IMR-90 (cell line): ENCODE results near the gene FGF12. TPM values are rescaled to one million over a fixed set of nuclear protein-coding genes. Genes with fewer than 3 reads are reported as not detected.

ENCODE experiments used
- ATAC-seq: fragments of 200-7000 bp; cut with Tn5 transposase; 2 replicates; pipeline ENCODE4 v1.9.1; 2020; ENCODE audit warnings: low read depth, mild to moderate bottlenecking, moderate library complexity
- BruUV-seq: library from RNA; stranded (reverse); fragments of 400-500 nt; replicated peaks from 2 replicates; lab custom pipeline; 2021; lab: Mats Ljungman, UMichigan
- CTCF ChIA-PET: fragments of 300-600 bp; formaldehyde crosslinking; extraction: SDS; loops from one replicate; lab custom pipeline; 2021; ENCODE audit warnings: antibody characterized with exemption; lab: Yijun Ruan, JAX
- POLR2A ChIA-PET: fragments of 300-600 bp; sonication (Branson Sonifier 250); formaldehyde crosslinking; loops from one replicate; lab custom pipeline; 2022; ENCODE audit warnings: antibody characterized with exemption; ENCODE audit not compliant: unreplicated experiment; lab: Charles Lee
- DNase-seq: peaks from one replicate; pipeline ENCODE4 v3.0.0; 2013
- H2AFZ ChIP-seq: replicated peaks from 2 replicates; pipeline ENCODE3; 2013; ENCODE audit warnings: low read length, mild to moderate bottlenecking; ENCODE audit not compliant: poor library complexity
- H2AK5ac ChIP-seq: 2 replicates; pipeline ENCODE4 v1.6.1; 2013; ENCODE audit warnings: low read depth, low read length, inconsistent platforms
- H2AK9ac ChIP-seq: replicated peaks from 2 replicates; pipeline ENCODE3; 2013; ENCODE audit warnings: mild to moderate bottlenecking, low read depth, low read length, moderate library complexity; ENCODE audit not compliant: poor library complexity
- H2BK120ac ChIP-seq: 2 replicates; pipeline ENCODE4 v1.6.1; 2013; ENCODE audit warnings: low read depth, low read length, inconsistent platforms
- H2BK15ac ChIP-seq: 3 replicates; pipeline ENCODE4 v1.6.1; 2013; ENCODE audit warnings: low read depth, low read length, inconsistent platforms
- H2BK20ac ChIP-seq: 2 replicates; pipeline ENCODE4 v1.6.1; 2013; ENCODE audit warnings: low read depth, mild to moderate bottlenecking, inconsistent platforms, low read length, moderate library complexity
- H2BK5ac ChIP-seq: 2 replicates; pipeline ENCODE4 v1.6.1; 2013; ENCODE audit warnings: mild to moderate bottlenecking, low read depth, low read length, inconsistent platforms; ENCODE audit not compliant: poor library complexity, severe bottlenecking
- H3K14ac ChIP-seq: replicated peaks from 2 replicates; pipeline ENCODE4 v1.6.1; 2013; ENCODE audit warnings: low read depth, low read length, inconsistent platforms
- H3K18ac ChIP-seq: 2 replicates; pipeline ENCODE4 v1.6.1; 2013; ENCODE audit warnings: low read depth, low read length, control low read depth
- H3K23ac ChIP-seq: 2 replicates; pipeline ENCODE4 v1.6.1; 2013; ENCODE audit warnings: low read depth, low read length, inconsistent platforms
- H3K27ac ChIP-seq: 2 replicates; pipeline ENCODE4 v1.5.1; 2013; ENCODE audit warnings: mild to moderate bottlenecking, control low read depth, low read length; ENCODE audit not compliant: insufficient read depth
- H3K27me3 ChIP-seq: 2 replicates; pipeline ENCODE4 v1.6.1; 2013; ENCODE audit warnings: low read length; ENCODE audit not compliant: control insufficient read depth, insufficient read depth
- H3K36me3 ChIP-seq: 2 replicates; pipeline ENCODE4 v1.6.1; 2013; ENCODE audit warnings: low read length, mixed read lengths; ENCODE audit not compliant: control insufficient read depth, insufficient read depth
- H3K4ac ChIP-seq: 2 replicates; pipeline ENCODE4 v1.6.1; 2013; ENCODE audit warnings: low read depth, low read length, inconsistent platforms
- H3K4me1 ChIP-seq: 2 replicates; pipeline ENCODE4 v1.6.1; 2013; ENCODE audit warnings: low read length, mixed read lengths; ENCODE audit not compliant: control insufficient read depth, insufficient read depth
- H3K4me2 ChIP-seq: 2 replicates; pipeline ENCODE4 v1.6.1; 2013; ENCODE audit warnings: low read depth, mild to moderate bottlenecking, control low read depth, low read length, moderate library complexity
- H3K4me3 ChIP-seq: 2 replicates; pipeline ENCODE4 v1.5.1; 2013; ENCODE audit warnings: low read depth, mild to moderate bottlenecking, control low read depth, low read length, moderate library complexity; ENCODE audit not compliant: insufficient read depth
- H3K56ac ChIP-seq: 2 replicates; pipeline ENCODE4 v1.6.1; 2013; ENCODE audit warnings: low read length, inconsistent platforms; ENCODE audit not compliant: insufficient read depth; ENCODE audit errors: extremely low read depth
- H3K79me1 ChIP-seq, 2 experiments: 2 replicates each; pipeline ENCODE4 v1.6.1; 2013; ENCODE audit warnings: low read length in 2 of 2, inconsistent platforms in 1 of 2, low read depth in 1 of 2
- H3K9ac ChIP-seq: 2 replicates; pipeline ENCODE4 v1.6.1; 2013; ENCODE audit warnings: low read depth, low read length, control low read depth
- H3K9me1 ChIP-seq: 2 replicates; pipeline ENCODE4 v1.6.1; 2013; ENCODE audit warnings: low read length, inconsistent platforms; ENCODE audit not compliant: insufficient read depth
- H3K9me3 ChIP-seq: 2 replicates; pipeline ENCODE4 v1.6.1; 2013; ENCODE audit warnings: low read length; ENCODE audit not compliant: control insufficient read depth, insufficient read depth
- H4K20me1 ChIP-seq: 2 replicates; pipeline ENCODE4 v1.6.1; 2013; ENCODE audit warnings: low read length, inconsistent platforms; ENCODE audit not compliant: insufficient read depth
- H4K5ac ChIP-seq: 2 replicates; pipeline ENCODE4 v1.6.1; 2013; ENCODE audit warnings: mild to moderate bottlenecking, low read depth, low read length, control low read depth
- H4K8ac ChIP-seq, 2 experiments: 2 replicates each; pipeline ENCODE4 v1.6.1; 2013; ENCODE audit warnings: low read depth in 2 of 2, low read length in 2 of 2, control low read depth in 1 of 2, inconsistent platforms in 1 of 2
- H4K91ac ChIP-seq: 2 replicates; pipeline ENCODE4 v1.6.1; 2013; ENCODE audit warnings: low read depth, low read length, inconsistent platforms; ENCODE audit not compliant: insufficient read depth
- BHLHE40 ChIP-seq: fragments of 150-350 bp; IDR thresholded peaks from 2 replicates; pipeline ENCODE4 v1.6.1; 2016; ENCODE audit warnings: mild to moderate bottlenecking, low read depth, low read length
- CEBPB ChIP-seq: IDR thresholded peaks from 2 replicates; pipeline ENCODE4 v1.6.1; 2012; ENCODE audit warnings: low read depth, low read length, improper control_type of control experiment
- CHD1 ChIP-seq: IDR thresholded peaks from 2 replicates; pipeline ENCODE4 v1.6.1; 2012; ENCODE audit warnings: low read depth, low read length, improper control_type of control experiment
- FOS ChIP-seq: fragments of 150-350 bp; IDR thresholded peaks from 2 replicates; pipeline ENCODE4 v1.6.1; 2016; ENCODE audit warnings: low read depth, low read length
- MAFK ChIP-seq: IDR thresholded peaks from 2 replicates; pipeline ENCODE4 v1.6.1; 2012; ENCODE audit warnings: low read depth, low read length, improper control_type of control experiment
- MAZ ChIP-seq: IDR thresholded peaks from 2 replicates; pipeline ENCODE4 v1.6.1; 2012; ENCODE audit warnings: low read depth, mild to moderate bottlenecking, low read length, improper control_type of control experiment, moderate library complexity, borderline replicate concordance
- MXI1 ChIP-seq: IDR thresholded peaks from 2 replicates; pipeline ENCODE4 v1.6.1; 2012; ENCODE audit warnings: low read depth, mild to moderate bottlenecking, low read length, moderate library complexity, borderline replicate concordance
- NFE2L2 ChIP-seq: fragments of 150-350 bp; IDR thresholded peaks from 2 replicates; pipeline ENCODE4 v1.6.1; 2016; ENCODE audit warnings: low read depth, mild to moderate bottlenecking, low read length
- POLR2A ChIP-seq: IDR thresholded peaks from 2 replicates; pipeline ENCODE4 v1.6.1; 2012; ENCODE audit warnings: mild to moderate bottlenecking, low read depth, low read length
- RAD21 ChIP-seq: IDR thresholded peaks from 2 replicates; pipeline ENCODE4 v1.6.1; 2012; ENCODE audit warnings: low read length, improper control_type of control experiment
- RFX5 ChIP-seq: IDR thresholded peaks from 2 replicates; pipeline ENCODE4 v1.8.0; 2012; ENCODE audit warnings: low read depth, mild to moderate bottlenecking, low read length, moderate library complexity
- SMC3 ChIP-seq: fragments of 150-350 bp; IDR thresholded peaks from 2 replicates; pipeline ENCODE4 v1.6.1; 2016; ENCODE audit warnings: low read depth, mild to moderate bottlenecking, antibody characterized with exemption, low read length, moderate library complexity
- WGBS, 2 experiments: methylation state at CpG; one replicate each; pipeline versions ENCODE4 v1.1.5 to v1.1.7; 2013; ENCODE audit warnings: missing lambda C conversion rate in 2 of 2; ENCODE audit not compliant: insufficient read length in 1 of 2; ENCODE audit errors: extremely low coverage in 2 of 2; 5-methylcytosine and 5-hydroxymethylcytosine counted together
- dilution Hi-C: fragments of 300-500 bp; cut with HindIII; formaldehyde crosslinking; loops from one replicate; pipeline ENCODE4 v1.14.3; 2018; ENCODE audit warnings: low sequenced_read_pairs; ENCODE audit not compliant: unreplicated experiment
- in situ Hi-C: fragments of 300-500 bp; cut with MboI; formaldehyde crosslinking; loops from 3 replicates; pipeline ENCODE4 v1.14.3; 2019; ENCODE audit warnings: low sequenced_read_pairs, inconsistent platforms, mixed read lengths
- intact Hi-C: fragments of 100-400 bp; cut with micrococcal nuclease; formaldehyde crosslinking; loops from 2 replicates; pipeline ENCODE4 v1.10.0; 2022
- polyA plus RNA-seq, 3 experiments: library from polyadenylated mRNA; depleted of rRNA; stranded (reverse); fragments of >200 nt; gene quantifications; 2 replicates each; pipeline ENCODE4 v1.2.3, GENCODE V29; 2012; ENCODE audit warnings: low replicate concordance in 1 of 3
- total RNA-seq: library from RNA; depleted of rRNA; stranded (reverse); fragments of >200 nt; gene quantifications from 2 replicates; pipeline ENCODE4 v1.2.3, GENCODE V29; 2012
- TF ChIP-seq, protein P1 (sequence below): fragments of 150-350 bp; IDR thresholded peaks from 2 replicates; pipeline ENCODE4 v1.6.1; 2017; ENCODE audit warnings: mild to moderate bottlenecking, antibody characterized with exemption, low read length, low read depth
- TF ChIP-seq, protein P2 (sequence below): fragments of 150-350 bp; IDR thresholded peaks from 2 replicates; pipeline ENCODE4 v1.6.1; 2016; ENCODE audit warnings: low read depth, mild to moderate bottlenecking, low read length, moderate library complexity, borderline replicate concordance
- TF ChIP-seq, protein P3 (sequence below): conservative IDR thresholded peaks from 2 replicates; pipeline ENCODE4 v1.5.1; 2012; ENCODE audit warnings: mild to moderate bottlenecking, low read depth, low read length, improper control_type of control experiment

The FGF12 gene
- total and polyA plus RNA-seq, 2 of the 4 experiments (the other 2 are of a cell fraction), result not detected

DNA sequence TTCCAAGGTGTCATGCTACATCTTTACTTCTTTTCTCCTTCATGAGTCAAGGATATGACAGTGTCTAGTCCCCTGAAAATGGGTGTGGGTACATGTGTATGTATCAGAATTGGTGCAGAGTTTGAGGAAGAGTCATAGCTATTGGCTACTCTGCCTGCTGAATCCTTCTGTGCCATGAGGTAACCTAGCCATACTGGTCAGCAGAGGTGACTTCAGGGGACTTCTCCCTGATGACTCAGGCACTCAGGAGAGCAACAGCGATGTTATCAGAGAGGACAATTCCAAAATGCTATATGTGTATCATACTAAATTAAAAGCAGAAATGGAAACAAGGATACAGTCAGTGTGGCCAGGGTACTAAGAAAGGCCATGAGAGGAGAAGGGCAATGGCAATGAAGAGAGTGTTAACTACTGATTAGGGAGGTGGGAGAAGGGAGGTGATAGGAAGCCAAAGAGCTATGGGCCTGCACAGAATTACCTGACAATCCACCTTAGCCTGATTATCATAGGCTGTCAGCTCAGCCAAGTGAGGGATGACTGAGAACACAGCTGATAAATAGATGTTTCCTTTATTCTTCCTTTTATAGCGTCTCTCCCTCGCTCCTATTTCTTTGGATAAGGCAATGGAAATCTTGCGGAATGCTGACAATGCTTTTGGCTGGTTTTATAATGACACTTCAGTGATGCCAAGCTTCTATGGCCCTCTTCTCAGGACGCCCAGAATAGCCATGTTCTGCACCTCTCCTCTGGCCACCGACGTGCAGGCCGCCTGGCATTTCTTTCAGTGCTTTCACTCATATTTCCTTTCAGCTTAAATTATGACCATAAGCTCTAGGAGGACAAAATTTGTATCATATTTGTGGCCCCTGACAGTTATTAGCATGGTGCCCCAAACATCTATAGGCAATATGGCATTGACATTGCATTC lies 90.6 kb downstream of the FGF12 start:
- Histone ChIP-seq H2AK5ac (no peak overlapping the region), H2AFZ (no peak overlapping the region), H4K8ac (no peak overlapping the region), H3K36me3 (no peaks in the 10 kb centered on the region), H2BK15ac (no peak overlapping the region), H3K4ac (no peak overlapping the region), H3K18ac (no peak overlapping the region), H4K5ac (no peak overlapping the region), H3K9me1 (no peaks in the 10 kb centered on the region), H2BK120ac (no peak overlapping the region), H3K4me2 (no peak overlapping the region), H3K56ac (no peak overlapping the region), H3K4me1 (no peaks in the 10 kb centered on the region), H3K14ac (no peak overlapping the region), H3K27me3 (no peaks in the 10 kb centered on the region), H3K79me1 (no peaks in the 10 kb centered on the region), H3K27ac (no peak overlapping the region), H4K20me1 (no peaks in the 10 kb centered on the region), H3K23ac (no peak overlapping the region), H2AK9ac (no peak overlapping the region), H2BK5ac (no peak overlapping the region), H3K9ac (no peak overlapping the region), H3K9me3 (peaks cover 5% of the 10 kb centered on the region), H2BK20ac (no peak overlapping the region), H4K91ac (no peak overlapping the region), H3K4me3 (no peak overlapping the region)
- WGBS, 2 experiments, result no CpG with 5 or more reads among the region's 8 CpGs
- dilution Hi-C loops, result no loop called here
- intact Hi-C loops, result no loop called here
- ChIA-PET POLR2A (no interaction called here), CTCF (no interaction called here)
- BruUV-seq, result no TSS peak
- ATAC-seq (no peak), DNase-seq (no peak)
- in situ Hi-C loops, result no loop called here
- TF ChIP-seq MAFK, result no peak
- no peak for TF ChIP-seq NFE2L2
- TF ChIP-seq BHLHE40, result no peak
- TF ChIP-seq, protein P1, sequence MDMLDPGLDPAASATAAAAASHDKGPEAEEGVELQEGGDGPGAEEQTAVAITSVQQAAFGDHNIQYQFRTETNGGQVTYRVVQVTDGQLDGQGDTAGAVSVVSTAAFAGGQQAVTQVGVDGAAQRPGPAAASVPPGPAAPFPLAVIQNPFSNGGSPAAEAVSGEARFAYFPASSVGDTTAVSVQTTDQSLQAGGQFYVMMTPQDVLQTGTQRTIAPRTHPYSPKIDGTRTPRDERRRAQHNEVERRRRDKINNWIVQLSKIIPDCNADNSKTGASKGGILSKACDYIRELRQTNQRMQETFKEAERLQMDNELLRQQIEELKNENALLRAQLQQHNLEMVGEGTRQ, result no peak
- no peak for TF ChIP-seq MXI1
- TF ChIP-seq CEBPB, result no peak
- no peak for TF ChIP-seq SMC3
- no peak for TF ChIP-seq RAD21
- TF ChIP-seq FOS, result no peak
- TF ChIP-seq MAZ, result no peak
- TF ChIP-seq RFX5, result no peak
- TF ChIP-seq CHD1, result no peak
- TF ChIP-seq, protein P2, sequence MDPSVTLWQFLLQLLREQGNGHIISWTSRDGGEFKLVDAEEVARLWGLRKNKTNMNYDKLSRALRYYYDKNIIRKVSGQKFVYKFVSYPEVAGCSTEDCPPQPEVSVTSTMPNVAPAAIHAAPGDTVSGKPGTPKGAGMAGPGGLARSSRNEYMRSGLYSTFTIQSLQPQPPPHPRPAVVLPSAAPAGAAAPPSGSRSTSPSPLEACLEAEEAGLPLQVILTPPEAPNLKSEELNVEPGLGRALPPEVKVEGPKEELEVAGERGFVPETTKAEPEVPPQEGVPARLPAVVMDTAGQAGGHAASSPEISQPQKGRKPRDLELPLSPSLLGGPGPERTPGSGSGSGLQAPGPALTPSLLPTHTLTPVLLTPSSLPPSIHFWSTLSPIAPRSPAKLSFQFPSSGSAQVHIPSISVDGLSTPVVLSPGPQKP, result no peak
- TF ChIP-seq, protein P3, sequence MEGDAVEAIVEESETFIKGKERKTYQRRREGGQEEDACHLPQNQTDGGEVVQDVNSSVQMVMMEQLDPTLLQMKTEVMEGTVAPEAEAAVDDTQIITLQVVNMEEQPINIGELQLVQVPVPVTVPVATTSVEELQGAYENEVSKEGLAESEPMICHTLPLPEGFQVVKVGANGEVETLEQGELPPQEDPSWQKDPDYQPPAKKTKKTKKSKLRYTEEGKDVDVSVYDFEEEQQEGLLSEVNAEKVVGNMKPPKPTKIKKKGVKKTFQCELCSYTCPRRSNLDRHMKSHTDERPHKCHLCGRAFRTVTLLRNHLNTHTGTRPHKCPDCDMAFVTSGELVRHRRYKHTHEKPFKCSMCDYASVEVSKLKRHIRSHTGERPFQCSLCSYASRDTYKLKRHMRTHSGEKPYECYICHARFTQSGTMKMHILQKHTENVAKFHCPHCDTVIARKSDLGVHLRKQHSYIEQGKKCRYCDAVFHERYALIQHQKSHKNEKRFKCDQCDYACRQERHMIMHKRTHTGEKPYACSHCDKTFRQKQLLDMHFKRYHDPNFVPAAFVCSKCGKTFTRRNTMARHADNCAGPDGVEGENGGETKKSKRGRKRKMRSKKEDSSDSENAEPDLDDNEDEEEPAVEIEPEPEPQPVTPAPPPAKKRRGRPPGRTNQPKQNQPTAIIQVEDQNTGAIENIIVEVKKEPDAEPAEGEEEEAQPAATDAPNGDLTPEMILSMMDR, result no peak
- TF ChIP-seq POLR2A, result no peak
